Measurements from ENCODE around the gene PPP1R1A. TPM values are rescaled to one million over a fixed set of nuclear protein-coding genes. Genes with fewer than 3 reads are reported as not detected.

PPP1R1A gene, protein sequence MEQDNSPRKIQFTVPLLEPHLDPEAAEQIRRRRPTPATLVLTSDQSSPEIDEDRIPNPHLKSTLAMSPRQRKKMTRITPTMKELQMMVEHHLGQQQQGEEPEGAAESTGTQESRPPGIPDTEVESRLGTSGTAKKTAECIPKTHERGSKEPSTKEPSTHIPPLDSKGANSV
- 6.8 TPM for total RNA-seq

DNA sequence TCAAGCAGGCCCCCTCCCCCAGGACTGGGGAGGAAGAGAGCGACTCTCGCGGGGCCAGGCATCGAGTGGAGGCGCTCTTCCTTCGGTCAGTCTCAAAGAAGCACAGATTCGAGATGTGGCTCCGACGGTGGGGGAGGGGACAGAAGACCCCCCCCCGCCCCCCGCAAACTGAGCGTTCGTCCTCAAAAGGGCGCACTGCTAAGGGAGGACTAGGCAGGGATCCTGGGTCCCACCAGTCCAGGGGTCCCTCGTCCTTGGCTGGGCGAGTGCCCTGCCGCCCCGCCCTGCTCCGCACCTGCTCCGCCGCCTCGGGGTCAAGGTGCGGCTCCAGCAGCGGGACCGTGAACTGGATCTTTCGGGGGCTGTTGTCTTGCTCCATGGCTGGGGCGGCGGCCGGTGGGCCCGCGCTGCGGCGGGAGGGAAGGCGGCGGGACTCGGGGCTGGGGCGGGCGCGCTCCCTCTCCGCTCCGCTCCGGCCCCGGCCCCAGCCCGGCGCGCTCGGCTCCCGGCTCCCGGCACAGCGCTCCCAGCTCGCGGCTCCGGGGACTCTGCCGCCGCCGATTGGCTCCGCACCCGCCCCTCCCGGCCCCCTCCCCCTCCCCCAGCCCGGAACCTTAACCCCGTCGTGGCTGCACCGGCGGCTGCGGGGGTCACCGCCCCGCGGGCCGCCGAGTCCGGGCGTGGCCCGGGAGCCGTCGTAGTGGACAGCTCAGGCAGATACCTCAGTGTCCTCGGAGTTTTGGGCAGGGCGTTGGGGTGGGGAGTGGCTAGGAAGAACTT, at the start of gene PPP1R1A:
Gene PPP1R1A (minus strand): TSS at position 550 of the 780 bp plus-strand sequence. CDS start 171 bp downstream, at position 379.
- Histone ChIP-seq H3K9me3 (ENCODE audit: control insufficient read depth in 3 of 3, low read length in 3 of 3) (no peaks in the 10 kb centered on the region), H3K36me3 (ENCODE audit: control insufficient read depth in 3 of 3, insufficient read depth in 3 of 3, low read length in 3 of 3) (peaks cover 0 to 9% (median 3%) of the 10 kb centered on the region in 3 donors), H3K4me1 (ENCODE audit: control insufficient read depth in 3 of 3, insufficient read depth in 3 of 3, low read length in 3 of 3) (peaks cover 25 to 68% (median 36%) of the 10 kb centered on the region in 3 donors), H3K4me3 (ENCODE audit: low read length in 3 of 3) (peak within 1 kb of the TSS; percentile 80 to 86 (median 85)), H3K27me3 (ENCODE audit: control insufficient read depth in 3 of 3, insufficient read depth in 3 of 3, low read length in 3 of 3) (peaks cover 0 to 6% (median 3%) of the 10 kb centered on the region in 3 donors), H3K27ac (ENCODE audit: low read depth, low read length) (peak within 1 kb of the TSS; percentile 88), H3K9ac (ENCODE audit: low read depth in 1 of 3, low read length in 3 of 3) (peak within 1 kb of the TSS; percentile 85 to 90 (median 90))

DNA sequence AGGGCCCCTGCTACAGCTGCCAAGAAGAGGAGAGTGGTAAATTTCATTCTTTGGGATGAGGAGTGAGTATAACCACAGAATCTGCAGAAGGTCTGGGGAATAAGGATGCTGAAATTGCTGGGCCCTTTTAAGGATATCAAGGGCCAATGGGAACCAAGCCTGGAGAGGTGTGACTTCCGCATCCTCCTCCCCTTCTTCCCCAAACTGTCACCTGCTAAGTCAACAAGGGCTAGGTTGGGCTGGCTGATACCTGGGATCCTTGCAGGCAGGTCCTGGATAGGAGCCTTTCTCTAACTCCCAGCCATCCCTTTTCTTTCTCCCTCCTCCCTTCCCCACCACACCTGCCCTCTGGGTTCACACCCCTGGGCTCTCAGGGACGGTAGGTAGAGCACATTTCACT, 46.3 kb upstream of the PPP1R1A start, which contains the start of gene LACRT:
Gene LACRT (minus strand): TSS at position 101 of the 400 bp plus-strand sequence. CDS start 54 bp downstream, at position 47.
- Histone ChIP-seq H3K9ac (ENCODE audit: low read depth in 1 of 3, low read length in 3 of 3) (no peak within 1 kb of the TSS), H3K4me1 (ENCODE audit: control insufficient read depth in 3 of 3, insufficient read depth in 3 of 3, low read length in 3 of 3) (no peaks in the 10 kb centered on the region), H3K27ac (ENCODE audit: low read depth, low read length) (no peak within 1 kb of the TSS), H3K9me3 (ENCODE audit: control insufficient read depth in 3 of 3, low read length in 3 of 3) (no peaks in the 10 kb centered on the region), H3K4me3 (ENCODE audit: low read length in 3 of 3) (no peak within 1 kb of the TSS), H3K36me3 (ENCODE audit: control insufficient read depth in 3 of 3, insufficient read depth in 3 of 3, low read length in 3 of 3) (no peaks in the 10 kb centered on the region), H3K27me3 (ENCODE audit: control insufficient read depth in 3 of 3, insufficient read depth in 3 of 3, low read length in 3 of 3) (peaks cover 0 to 6% (median 2%) of the 10 kb centered on the region in 3 donors)

DNA sequence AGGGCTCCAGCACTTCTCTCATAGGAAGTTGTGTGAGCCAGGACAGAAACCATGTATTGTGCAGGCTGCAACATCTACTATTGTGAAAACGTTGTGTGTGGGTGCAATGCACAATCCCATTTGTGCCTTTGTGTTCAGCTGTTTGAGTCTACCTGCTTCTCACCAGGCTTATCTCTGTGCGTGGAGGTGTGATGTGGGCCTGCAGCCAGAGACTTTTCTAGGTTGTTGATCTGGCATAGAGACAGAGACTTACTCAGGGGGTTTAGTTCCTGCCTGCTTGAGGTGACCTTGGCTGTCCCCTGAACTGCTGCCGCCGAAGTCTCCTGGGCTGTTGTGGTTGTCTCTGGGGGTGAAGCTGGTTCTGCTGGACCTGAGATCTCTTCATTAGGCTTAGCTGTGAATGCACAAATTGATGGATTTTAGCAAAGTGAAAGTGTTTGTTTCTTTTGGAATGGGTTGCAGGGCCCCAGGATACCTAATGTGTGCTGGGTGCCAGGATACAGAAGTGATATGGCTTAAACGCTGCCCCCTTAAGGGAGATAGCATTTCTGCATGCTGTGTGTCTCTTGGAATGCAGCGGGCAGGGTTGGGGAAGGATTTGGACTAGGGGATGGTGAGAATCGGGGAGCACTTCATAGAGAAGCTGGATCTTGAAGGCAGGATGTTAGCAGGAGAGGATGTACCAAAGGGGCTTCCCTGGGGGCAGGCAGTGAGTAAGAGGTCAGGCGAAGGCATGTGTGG, 43.7 kb upstream of the PPP1R1A start:
- Histone ChIP-seq H3K4me1 (ENCODE audit: control insufficient read depth in 3 of 3, insufficient read depth in 3 of 3, low read length in 3 of 3) (no peaks in the 10 kb centered on the region), H3K27ac (ENCODE audit: low read depth, low read length) (no peak overlapping the region), H3K4me3 (ENCODE audit: low read length in 3 of 3) (no peak overlapping the region), H3K9ac (ENCODE audit: low read depth in 1 of 3, low read length in 3 of 3) (no peak overlapping the region), H3K36me3 (ENCODE audit: control insufficient read depth in 3 of 3, insufficient read depth in 3 of 3, low read length in 3 of 3) (no peaks in the 10 kb centered on the region), H3K27me3 (ENCODE audit: control insufficient read depth in 3 of 3, insufficient read depth in 3 of 3, low read length in 3 of 3) (peaks cover 0 to 9% (median 6%) of the 10 kb centered on the region in 3 donors), H3K9me3 (ENCODE audit: control insufficient read depth in 3 of 3, low read length in 3 of 3) (no peaks in the 10 kb centered on the region)

DNA sequence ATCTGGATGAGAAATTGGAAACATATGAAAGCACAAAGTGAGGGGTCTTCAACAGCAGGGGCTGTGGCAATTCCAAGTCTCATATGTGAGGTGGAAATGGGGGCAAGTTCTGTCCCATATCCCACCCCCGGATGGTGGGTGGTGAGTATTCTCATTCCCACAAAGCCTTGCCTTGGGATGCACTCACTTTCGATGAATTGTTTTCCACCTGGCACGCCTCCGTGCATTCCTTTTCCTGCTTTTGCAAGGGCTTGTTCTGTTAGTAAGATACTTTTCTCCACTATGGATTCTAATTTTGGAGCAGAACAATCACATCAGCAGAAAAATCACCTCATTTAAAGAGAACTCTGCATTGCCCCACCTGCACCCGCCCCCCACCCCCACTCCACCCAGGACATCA, 43.1 kb upstream of the PPP1R1A start:
- no peak overlapping the region for H3K4me3 ChIP-seq (ENCODE audit: low read length in 3 of 3)
- no peak overlapping the region for H3K9ac ChIP-seq (ENCODE audit: low read depth in 1 of 3, low read length in 3 of 3)
- H3K27ac ChIP-seq (ENCODE audit: low read depth, low read length), result no peak overlapping the region
- no peaks in the 10 kb centered on the region for H3K4me1 ChIP-seq (ENCODE audit: control insufficient read depth in 3 of 3, insufficient read depth in 3 of 3, low read length in 3 of 3)
- H3K27me3 ChIP-seq (ENCODE audit: control insufficient read depth in 3 of 3, insufficient read depth in 3 of 3, low read length in 3 of 3), result peaks cover 0 to 8% (median 6%) of the 10 kb centered on the region in 3 donors
- no peaks in the 10 kb centered on the region for H3K9me3 ChIP-seq (ENCODE audit: control insufficient read depth in 3 of 3, low read length in 3 of 3)
- H3K36me3 ChIP-seq (ENCODE audit: control insufficient read depth in 3 of 3, insufficient read depth in 3 of 3, low read length in 3 of 3), result no peaks in the 10 kb centered on the region

DNA sequence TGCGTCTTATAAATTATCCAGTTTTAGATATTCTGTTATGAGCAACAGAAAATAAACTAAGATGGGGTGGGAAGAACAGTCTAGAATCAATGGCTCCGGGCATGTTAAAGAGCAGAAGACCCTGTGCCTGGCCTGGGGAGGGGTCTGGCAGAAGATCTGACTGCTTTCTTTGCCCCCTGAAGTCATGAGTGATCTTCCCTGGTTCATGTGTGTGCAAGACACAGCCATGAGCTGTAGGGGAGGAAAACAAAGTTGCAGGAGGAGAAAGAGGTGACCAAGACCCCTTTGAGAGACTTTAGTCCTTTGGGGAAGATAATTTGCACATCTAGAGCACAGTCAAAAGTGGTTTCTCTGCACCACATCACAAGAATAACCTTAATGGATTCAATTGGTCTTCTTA, 41.5 kb upstream of the PPP1R1A start:
- Histone ChIP-seq H3K27ac (ENCODE audit: low read depth, low read length) (no peak overlapping the region), H3K27me3 (ENCODE audit: control insufficient read depth in 3 of 3, insufficient read depth in 3 of 3, low read length in 3 of 3) (peaks cover 0 to 12% (median 6%) of the 10 kb centered on the region in 3 donors), H3K4me3 (ENCODE audit: low read length in 3 of 3) (no peak overlapping the region), H3K9ac (ENCODE audit: low read depth in 1 of 3, low read length in 3 of 3) (no peak overlapping the region), H3K36me3 (ENCODE audit: control insufficient read depth in 3 of 3, insufficient read depth in 3 of 3, low read length in 3 of 3) (no peaks in the 10 kb centered on the region), H3K9me3 (ENCODE audit: control insufficient read depth in 3 of 3, low read length in 3 of 3) (no peaks in the 10 kb centered on the region), H3K4me1 (ENCODE audit: control insufficient read depth in 3 of 3, insufficient read depth in 3 of 3, low read length in 3 of 3) (no peaks in the 10 kb centered on the region)

DNA sequence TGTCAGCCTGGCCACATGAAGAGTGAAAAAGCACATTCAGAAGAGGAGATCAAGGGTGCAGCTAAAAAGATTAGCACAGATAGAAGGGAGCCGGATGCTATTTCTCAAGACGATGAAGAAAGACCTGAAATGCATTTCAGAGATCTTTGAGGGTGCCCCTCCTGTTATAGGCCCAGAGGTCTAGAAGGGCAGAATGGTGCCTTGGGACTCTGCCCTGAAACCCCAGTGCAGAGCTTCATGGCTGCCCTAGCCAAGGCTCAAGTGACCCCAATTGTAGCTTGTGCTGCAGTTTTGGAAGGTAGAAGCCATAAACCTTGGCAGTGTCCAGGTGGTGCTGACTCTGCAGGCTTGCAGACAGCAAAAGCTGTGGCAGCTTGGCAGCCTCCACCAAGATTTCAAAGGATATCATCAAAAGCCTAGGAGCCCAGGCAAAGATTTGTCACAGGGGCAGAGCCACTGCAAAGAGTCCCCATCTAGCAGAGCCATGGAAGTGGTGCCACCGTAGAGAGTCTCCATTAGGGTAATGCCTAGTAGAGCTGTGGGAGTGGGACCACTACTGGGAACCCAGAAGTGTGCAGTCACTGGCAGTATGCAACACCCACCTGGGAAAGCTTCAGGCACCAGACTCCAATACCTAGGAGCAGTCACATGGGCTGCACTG, 39.9 kb upstream of the PPP1R1A start:
- H3K9ac ChIP-seq (ENCODE audit: low read depth in 1 of 3, low read length in 3 of 3), result no peak overlapping the region
- no peaks in the 10 kb centered on the region for H3K36me3 ChIP-seq (ENCODE audit: control insufficient read depth in 3 of 3, insufficient read depth in 3 of 3, low read length in 3 of 3)
- no peaks in the 10 kb centered on the region for H3K9me3 ChIP-seq (ENCODE audit: control insufficient read depth in 3 of 3, low read length in 3 of 3)
- H3K27ac ChIP-seq (ENCODE audit: low read depth, low read length), result no peak overlapping the region
- H3K4me1 ChIP-seq (ENCODE audit: control insufficient read depth in 3 of 3, insufficient read depth in 3 of 3, low read length in 3 of 3), result no peaks in the 10 kb centered on the region
- H3K4me3 ChIP-seq (ENCODE audit: low read length in 3 of 3), result no peak overlapping the region
- peaks cover 1 to 14% (median 7%) of the 10 kb centered on the region in 3 donors for H3K27me3 ChIP-seq (ENCODE audit: control insufficient read depth in 3 of 3, insufficient read depth in 3 of 3, low read length in 3 of 3)

DNA sequence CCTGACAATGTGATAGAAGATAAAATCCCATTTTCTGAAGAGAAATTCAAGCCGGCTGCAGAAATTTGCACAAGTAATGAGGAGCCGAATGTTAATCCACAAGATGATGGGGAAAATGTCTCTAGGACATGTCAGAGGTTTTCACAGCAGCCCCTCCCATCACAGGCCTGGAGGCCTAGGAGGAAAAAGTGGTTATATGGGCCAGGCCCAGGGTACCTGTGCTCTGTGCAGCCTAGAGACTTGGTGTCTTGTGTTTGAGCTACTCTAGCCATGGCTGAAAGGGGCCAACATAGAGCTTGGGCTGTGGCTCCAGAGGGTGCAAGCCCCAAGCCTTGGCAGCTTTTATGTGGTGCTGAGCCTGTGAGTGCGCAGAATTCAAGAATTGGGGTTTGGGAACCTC, 38.8 kb upstream of the PPP1R1A start:
- Histone ChIP-seq H3K36me3 (ENCODE audit: control insufficient read depth in 3 of 3, insufficient read depth in 3 of 3, low read length in 3 of 3) (no peaks in the 10 kb centered on the region), H3K9me3 (ENCODE audit: control insufficient read depth in 3 of 3, low read length in 3 of 3) (no peaks in the 10 kb centered on the region), H3K4me3 (ENCODE audit: low read length in 3 of 3) (no peak overlapping the region), H3K9ac (ENCODE audit: low read depth in 1 of 3, low read length in 3 of 3) (no peak overlapping the region), H3K27ac (ENCODE audit: low read depth, low read length) (no peak overlapping the region), H3K4me1 (ENCODE audit: control insufficient read depth in 3 of 3, insufficient read depth in 3 of 3, low read length in 3 of 3) (no peaks in the 10 kb centered on the region), H3K27me3 (ENCODE audit: control insufficient read depth in 3 of 3, insufficient read depth in 3 of 3, low read length in 3 of 3) (peaks cover 4 to 18% (median 6%) of the 10 kb centered on the region in 3 donors)

DNA sequence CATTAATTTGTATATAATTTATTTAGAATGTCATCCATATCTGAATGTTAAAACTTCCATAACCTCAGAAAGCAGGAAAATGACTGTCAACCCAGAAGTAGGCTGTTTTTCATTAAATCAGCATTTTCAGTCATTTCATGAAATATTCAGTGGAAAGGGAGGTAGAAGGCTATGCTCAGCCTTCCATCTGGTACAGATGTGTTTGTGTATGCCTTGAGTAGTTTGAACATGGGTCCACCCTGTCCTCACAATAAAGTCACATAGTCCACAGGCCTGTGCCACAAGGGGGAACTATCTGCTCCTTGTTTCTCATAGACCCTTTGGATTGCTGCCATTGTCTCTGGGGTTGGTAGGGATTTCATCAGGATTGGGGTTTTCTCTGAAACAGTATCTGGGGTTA, 37.1 kb upstream of the PPP1R1A start:
- peaks cover 4 to 18% (median 6%) of the 10 kb centered on the region in 3 donors for H3K27me3 ChIP-seq (ENCODE audit: control insufficient read depth in 3 of 3, insufficient read depth in 3 of 3, low read length in 3 of 3)
- H3K36me3 ChIP-seq (ENCODE audit: control insufficient read depth in 3 of 3, insufficient read depth in 3 of 3, low read length in 3 of 3), result no peaks in the 10 kb centered on the region
- no peak overlapping the region for H3K27ac ChIP-seq (ENCODE audit: low read depth, low read length)
- no peak overlapping the region for H3K4me3 ChIP-seq (ENCODE audit: low read length in 3 of 3)
- H3K9ac ChIP-seq (ENCODE audit: low read depth in 1 of 3, low read length in 3 of 3), result no peak overlapping the region
- H3K4me1 ChIP-seq (ENCODE audit: control insufficient read depth in 3 of 3, insufficient read depth in 3 of 3, low read length in 3 of 3), result no peaks in the 10 kb centered on the region
- no peaks in the 10 kb centered on the region for H3K9me3 ChIP-seq (ENCODE audit: control insufficient read depth in 3 of 3, low read length in 3 of 3)

DNA sequence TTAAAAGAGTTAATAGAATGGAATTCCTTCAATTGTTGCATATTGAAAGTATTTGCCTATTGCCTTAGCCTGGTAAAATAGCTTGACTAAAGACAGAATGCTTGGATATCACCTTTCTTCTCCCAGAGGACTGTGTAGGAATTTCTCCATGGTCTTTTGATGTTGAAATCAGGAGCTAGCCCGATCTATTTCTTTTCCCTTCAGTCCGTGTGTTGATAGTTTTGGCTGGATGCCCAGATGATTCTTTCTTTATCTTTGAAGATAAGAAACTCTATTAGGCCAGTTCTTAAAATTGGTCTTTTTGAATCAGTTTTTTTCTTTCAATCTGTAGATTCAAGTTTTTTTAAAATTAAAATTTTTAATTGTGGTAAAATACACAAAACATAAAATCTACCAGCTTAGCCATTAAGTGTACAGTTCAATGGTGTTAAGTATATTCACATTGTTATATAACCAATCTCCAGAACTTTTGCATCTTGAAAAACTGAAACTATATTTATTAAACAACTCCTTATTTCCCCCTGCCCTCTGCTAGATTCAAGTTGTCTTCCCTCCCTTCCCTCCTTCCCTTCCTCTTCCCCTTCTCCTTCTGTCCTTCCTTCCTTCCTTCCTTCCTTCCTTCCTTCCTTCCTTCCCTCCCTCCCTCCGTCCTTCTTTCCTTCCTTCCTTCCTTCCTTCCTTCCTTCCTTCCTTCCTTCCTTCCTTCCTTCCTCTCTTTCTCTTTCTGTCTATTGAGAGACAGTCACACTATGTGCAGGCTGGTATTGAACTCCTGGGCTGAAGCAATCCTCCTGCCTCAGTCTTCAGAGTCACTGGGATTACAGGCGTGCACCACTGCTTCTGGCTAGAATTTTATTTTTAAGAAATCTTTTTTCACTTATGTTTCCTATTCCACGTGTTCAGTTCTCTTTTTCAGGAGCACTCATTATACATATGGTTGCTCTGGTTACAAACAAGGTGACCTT, 36.1 kb upstream of the PPP1R1A start:
- Histone ChIP-seq H3K36me3 (ENCODE audit: control insufficient read depth in 3 of 3, insufficient read depth in 3 of 3, low read length in 3 of 3) (no peaks in the 10 kb centered on the region), H3K9me3 (ENCODE audit: control insufficient read depth in 3 of 3, low read length in 3 of 3) (no peaks in the 10 kb centered on the region), H3K27ac (ENCODE audit: low read depth, low read length) (no peak overlapping the region), H3K4me3 (ENCODE audit: low read length in 3 of 3) (no peak overlapping the region), H3K27me3 (ENCODE audit: control insufficient read depth in 3 of 3, insufficient read depth in 3 of 3, low read length in 3 of 3) (peaks cover 4 to 18% (median 6%) of the 10 kb centered on the region in 3 donors), H3K9ac (ENCODE audit: low read depth in 1 of 3, low read length in 3 of 3) (no peak overlapping the region), H3K4me1 (ENCODE audit: control insufficient read depth in 3 of 3, insufficient read depth in 3 of 3, low read length in 3 of 3) (no peaks in the 10 kb centered on the region)

Data from skeletal muscle tissue (tissue), 4 donors.